Caco-2 (cell line): ENCODE results near the gene CACNA1C. TPM values are rescaled to one million over a fixed set of nuclear protein-coding genes. Genes with fewer than 3 reads are reported as not detected.
A peak's percentile ranks its signal among the peaks of the same experiment; 100 is the strongest.

ENCODE experiments used
- BruUV-seq: library from RNA; stranded (reverse); fragments of 400-500 nt; replicated peaks from 2 replicates; lab custom pipeline; 2021; lab: Mats Ljungman, UMichigan
- CTCF ChIA-PET: fragments of 300-600 bp; sonication (Branson Sonifier 250); formaldehyde crosslinking; loops from one replicate; lab custom pipeline; 2022; ENCODE audit warnings: antibody characterized with exemption; lab: Charles Lee
- POLR2A ChIA-PET: fragments of 300-600 bp; sonication (Branson Sonifier 250); formaldehyde crosslinking; loops from one replicate; lab custom pipeline; 2022; ENCODE audit warnings: antibody characterized with exemption; lab: Charles Lee
- DNase-seq, 2 experiments: peaks; one replicate each; pipeline versions ENCODE4 v3.0.0 to v3.0.0-alpha.2; 2020 to 2022
- H3K27me3 ChIP-seq: replicated peaks from 2 replicates; pipeline ENCODE4 v1.6.0; 2011; ENCODE audit warnings: low read length; ENCODE audit not compliant: control insufficient read depth, insufficient read depth
- H3K36me3 ChIP-seq: 2 replicates; pipeline ENCODE4 v1.5.1; 2011; ENCODE audit warnings: low read length; ENCODE audit not compliant: control insufficient read depth, insufficient read depth
- H3K4me1 ChIP-seq: fragments of 250-450 bp; sonication (Bioruptor Pico); 2 replicates; pipeline ENCODE4 v1.5.1; 2020; ENCODE audit warnings: mild to moderate bottlenecking
- H3K4me3 ChIP-seq: 2 replicates; pipeline ENCODE4 v1.5.1; 2011; ENCODE audit warnings: low read depth, mild to moderate bottlenecking, control low read depth, low read length
- H3K9me3 ChIP-seq: fragments of 250-450 bp; sonication (Bioruptor Pico); 2 replicates; pipeline ENCODE4 v1.5.1; 2020; ENCODE audit warnings: mild to moderate bottlenecking, moderate library complexity
- H3K27ac Mint-ChIP-seq: one replicate; pipeline ENCODE4 v1.8.0; 2022; ENCODE audit warnings: mixed read lengths; ENCODE audit not compliant: unreplicated experiment
- H3K27me3 Mint-ChIP-seq: one replicate; pipeline ENCODE4 v1.8.0; 2022; ENCODE audit warnings: mixed read lengths; ENCODE audit not compliant: insufficient read depth, unreplicated experiment
- H3K36me3 Mint-ChIP-seq: one replicate; pipeline ENCODE4 v1.8.0; 2022; ENCODE audit warnings: mild to moderate bottlenecking, mixed read lengths; ENCODE audit not compliant: insufficient read depth, unreplicated experiment
- H3K4me1 Mint-ChIP-seq: one replicate; pipeline ENCODE4 v1.8.0; 2022; ENCODE audit warnings: low read depth, mixed read lengths; ENCODE audit not compliant: unreplicated experiment
- H3K4me3 Mint-ChIP-seq: one replicate; pipeline ENCODE4 v1.8.0; 2022; ENCODE audit warnings: mild to moderate bottlenecking, moderate library complexity, mixed read lengths; ENCODE audit not compliant: unreplicated experiment
- H3K9me3 Mint-ChIP-seq: one replicate; pipeline ENCODE4 v1.8.0; 2022; ENCODE audit warnings: mixed read lengths; ENCODE audit not compliant: unreplicated experiment
- CTCF ChIP-seq, 2 experiments: fragments of 200-600 bp in 1 of 2; IDR thresholded peaks; 1 replicate in 1 of 2; 2 replicates in 1 of 2; pipeline versions ENCODE4 v1.5.1 to v1.8.0; 2011 to 2022; ENCODE audit warnings: antibody characterized with exemption in 1 of 2, control low read depth in 1 of 2, inconsistent platforms in 1 of 2, low read depth in 1 of 2, low read length in 1 of 2, mild to moderate bottlenecking in 1 of 2, moderate library complexity in 1 of 2; ENCODE audit not compliant: insufficient read depth in 1 of 2, severe bottlenecking in 1 of 2, unreplicated experiment in 1 of 2
- intact Hi-C: fragments of 100-400 bp; cut with micrococcal nuclease; formaldehyde crosslinking; loops from one replicate; pipeline ENCODE4 v1.10.0; 2022; ENCODE audit not compliant: unreplicated experiment
- total RNA-seq: library from RNA; stranded (reverse); gene quantifications from 2 replicates; pipeline ENCODE4 v1.2.3, GENCODE V29; 2022

Gene CACNA1C
- total RNA-seq, 1 experiment from 2014 or later, result not detected

GRCh38 chr12:2637371-2637770, 584.6 kb downstream of the CACNA1C start:
- Mint-ChIP-seq H3K27me3 (peaks cover 51% of the 10 kb centered on the region), H3K27ac (no peak overlapping the region), H3K4me3 (no peak overlapping the region), H3K36me3 (no peaks in the 10 kb centered on the region), H3K9me3 (no peaks in the 10 kb centered on the region), H3K4me1 (peaks cover 10% of the 10 kb centered on the region)
- DNase-seq, result peak in 1 of 2 experiments; percentile 42
- intact Hi-C loops, result no loop called here
- ChIA-PET POLR2A (no interaction called here), CTCF (no interaction called here)
- Histone ChIP-seq H3K27me3 (peaks cover 3% of the 10 kb centered on the region), H3K4me3 (no peak overlapping the region), H3K36me3 (no peaks in the 10 kb centered on the region), H3K9me3 (no peaks in the 10 kb centered on the region), H3K4me1 (no peaks in the 10 kb centered on the region)
- no peak for TF ChIP-seq CTCF (IDR thresholded peaks at IDR 0.05; ENCODE audit: insufficient read depth in 1 of 2, low read depth in 1 of 2, low read length in 1 of 2, severe bottlenecking in 1 of 2, unreplicated experiment in 1 of 2)
- BruUV-seq, result no TSS peak

- H3K36me3 Mint-ChIP-seq, result no peaks in the 10 kb centered on the region
- H3K27ac Mint-ChIP-seq, result no peak overlapping the region
- peaks cover 10% of the 10 kb centered on the region for H3K4me1 Mint-ChIP-seq
- intact Hi-C loops, result no loop called here
- H3K9me3 ChIP-seq, result no peaks in the 10 kb centered on the region
- H3K27me3 ChIP-seq, result peaks cover 2% of the 10 kb centered on the region
- H3K36me3 ChIP-seq, result no peaks in the 10 kb centered on the region
- H3K9me3 Mint-ChIP-seq, result no peaks in the 10 kb centered on the region
- TF ChIP-seq CTCF (IDR thresholded peaks at IDR 0.05; ENCODE audit: insufficient read depth in 1 of 2, low read depth in 1 of 2, low read length in 1 of 2, severe bottlenecking in 1 of 2, unreplicated experiment in 1 of 2), result no peak
- no TSS peak for BruUV-seq
- peak in 1 of 2 experiments; percentile 36 for DNase-seq
- H3K4me1 ChIP-seq, result no peaks in the 10 kb centered on the region
- H3K4me3 ChIP-seq, result no peak overlapping the region
- ChIA-PET POLR2A (interaction anchor here (0.7 kb wide), 1 partner anchor 85 kb away, joined by 3 read pairs; no protein-coding TSS in a partner anchor), CTCF (no interaction called here)
- H3K4me3 Mint-ChIP-seq, result no peak overlapping the region
- peaks cover 54% of the 10 kb centered on the region for H3K27me3 Mint-ChIP-seq
Observed at GRCh38 chr12:2638273-2639019, 585.7 kb downstream of the CACNA1C start.

GRCh38 chr12:2639020-2639298, 586.2 kb downstream of the CACNA1C start:
- ChIA-PET POLR2A (no interaction called here), CTCF (no interaction called here)
- no peak for TF ChIP-seq CTCF (IDR thresholded peaks at IDR 0.05; ENCODE audit: insufficient read depth in 1 of 2, low read depth in 1 of 2, low read length in 1 of 2, severe bottlenecking in 1 of 2, unreplicated experiment in 1 of 2)
- H3K36me3 ChIP-seq, result no peaks in the 10 kb centered on the region
- DNase-seq, result peak in 1 of 2 experiments; percentile 29
- Mint-ChIP-seq H3K4me1 (peaks cover 4% of the 10 kb centered on the region), H3K36me3 (no peaks in the 10 kb centered on the region), H3K9me3 (no peaks in the 10 kb centered on the region), H3K27me3 (peaks cover 55% of the 10 kb centered on the region), H3K4me3 (no peak overlapping the region), H3K27ac (no peak overlapping the region)
- no peak overlapping the region for H3K4me3 ChIP-seq
- BruUV-seq, result no TSS peak
- H3K9me3 ChIP-seq, result no peaks in the 10 kb centered on the region
- peaks cover 2% of the 10 kb centered on the region for H3K27me3 ChIP-seq
- no peaks in the 10 kb centered on the region for H3K4me1 ChIP-seq
- intact Hi-C loops, result no loop called here
